HG02852 (cell line): ENCODE results near the gene FHIP1B.
"Not testable (repeated sequence)": the region's sequence is repeated elsewhere in the genome, so short reads cannot be mapped to it uniquely, and the experiment has no call there.

Experiments
- ATAC-seq: cut with Tn5 transposase; IDR thresholded peaks from one replicate; pipeline ENCODE4 v1.9.1; 2021; ENCODE audit warnings: mild to moderate bottlenecking, moderate library complexity; ENCODE audit not compliant: unreplicated experiment

FHIP1B gene

DNA sequence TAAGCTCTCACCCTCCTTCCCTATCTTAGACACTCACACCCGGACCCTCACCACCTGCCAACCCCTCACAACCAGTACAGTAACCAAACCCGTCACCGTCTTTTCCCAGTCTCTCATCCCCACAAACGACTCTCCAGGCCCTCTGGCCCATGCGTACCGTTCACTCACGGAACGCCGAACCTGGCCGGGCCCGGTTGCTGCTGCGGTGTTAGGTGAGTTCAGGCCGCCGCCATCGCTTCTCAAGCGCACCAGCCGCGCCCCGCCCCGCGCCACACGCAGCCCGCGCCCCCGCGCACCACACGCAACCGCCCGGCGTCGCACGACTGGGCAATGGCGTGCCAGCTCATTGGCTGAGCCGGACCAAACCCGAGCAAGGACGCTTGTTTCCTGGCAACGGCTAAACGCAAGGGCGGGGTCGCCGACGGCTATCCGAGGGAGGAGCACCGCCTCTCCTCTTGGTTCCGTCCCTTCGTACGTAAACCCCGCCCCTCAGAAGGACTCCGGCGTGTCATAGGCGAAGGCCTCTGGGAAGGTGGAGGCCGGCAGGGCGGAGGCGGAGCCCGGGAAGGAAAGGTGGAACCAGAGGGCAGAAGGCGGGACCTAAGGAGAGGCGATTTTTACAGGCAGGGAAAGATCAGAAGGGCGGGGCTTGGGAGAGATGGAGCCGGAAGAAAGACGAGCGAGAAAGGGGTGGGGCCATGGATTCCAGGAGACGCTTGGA is at the start of gene FHIP1B:
FHIP1B (minus strand) TSS at position 250 of the 721 bp plus-strand sequence. CDS start 10,120 bp downstream, outside the sequence.
- ATAC-seq = peak; percentile 93

- no peak for ATAC-seq
Observed at GRCh38 chr11:6283453-6284023, 49.1 kb upstream of the FHIP1B start.

- ATAC-seq = not testable (repeated sequence)
Observed at GRCh38 chr11:6280809-6281208, 46.4 kb upstream of the FHIP1B start.

DNA sequence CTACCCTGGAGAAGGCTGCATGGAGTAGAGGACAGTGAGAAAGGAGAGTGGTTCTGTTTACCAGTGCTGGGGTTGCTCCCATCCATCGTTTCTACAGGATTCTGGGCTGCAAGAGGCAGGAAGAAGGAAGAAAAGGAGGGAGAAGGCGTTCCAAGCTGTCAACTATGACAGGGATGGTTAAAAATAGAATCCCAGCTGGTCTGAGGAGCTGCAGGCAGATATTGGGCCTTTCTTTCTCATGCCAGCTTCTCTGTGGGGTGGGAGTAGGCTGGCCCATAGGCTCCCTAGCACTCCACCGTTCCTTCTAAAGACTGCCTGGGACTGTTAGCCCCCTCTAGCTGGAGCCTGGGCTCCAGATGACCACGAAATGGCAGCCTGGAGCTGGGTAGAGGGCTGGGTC is 38.8 kb upstream of the FHIP1B start:
- ATAC-seq = no peak

GRCh38 chr11:6271598-6271997 is 37.2 kb upstream of the FHIP1B start:
- ATAC-seq = no peak

DNA sequence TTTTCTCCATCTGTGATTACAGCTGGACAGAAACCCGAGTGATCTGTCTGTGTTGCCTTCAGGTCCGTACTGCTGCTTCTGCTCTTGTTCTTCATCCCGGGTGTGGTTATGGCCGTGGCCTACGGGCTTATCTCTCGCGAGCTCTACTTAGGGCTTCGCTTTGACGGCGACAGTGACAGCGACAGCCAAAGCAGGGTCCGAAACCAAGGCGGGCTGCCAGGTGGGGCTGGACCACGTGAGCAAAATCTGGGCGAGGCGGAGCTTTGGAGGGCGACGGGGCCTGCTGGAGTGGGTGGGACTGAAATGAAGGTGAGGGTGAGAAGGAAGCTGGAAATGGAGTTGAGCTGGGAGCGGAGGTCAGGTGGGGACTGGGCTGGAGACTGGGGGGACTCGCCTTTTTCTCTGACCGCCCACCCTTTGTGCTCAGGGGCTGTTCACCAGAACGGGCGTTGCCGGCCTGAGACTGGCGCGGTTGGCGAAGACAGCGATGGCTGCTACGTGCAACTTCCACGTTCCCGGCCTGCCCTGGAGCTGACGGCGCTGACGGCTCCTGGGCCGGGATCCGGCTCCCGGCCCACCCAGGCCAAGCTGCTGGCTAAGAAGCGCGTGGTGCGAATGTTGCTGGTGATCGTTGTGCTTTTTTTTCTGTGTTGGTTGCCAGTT is 36.3 kb upstream of the FHIP1B start:
- no peak for ATAC-seq

DNA sequence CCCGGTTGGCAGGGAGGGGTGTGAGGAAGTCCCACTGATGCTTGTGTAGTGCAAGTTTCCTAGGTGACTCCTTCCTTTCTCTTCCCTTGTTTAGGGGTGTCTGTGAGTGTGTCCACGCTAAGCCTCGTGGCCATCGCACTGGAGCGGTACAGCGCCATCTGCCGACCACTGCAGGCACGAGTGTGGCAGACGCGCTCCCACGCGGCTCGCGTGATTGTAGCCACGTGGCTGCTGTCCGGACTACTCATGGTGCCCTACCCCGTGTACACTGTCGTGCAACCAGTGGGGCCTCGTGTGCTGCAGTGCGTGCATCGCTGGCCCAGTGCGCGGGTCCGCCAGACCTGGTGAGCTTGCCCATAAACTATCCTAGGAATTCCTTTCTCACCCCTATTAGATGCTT is 35.6 kb upstream of the FHIP1B start:
- ATAC-seq = no peak

- ATAC-seq = no peak
Observed at GRCh38 chr11:6268820-6269219, 34.4 kb upstream of the FHIP1B start.

DNA sequence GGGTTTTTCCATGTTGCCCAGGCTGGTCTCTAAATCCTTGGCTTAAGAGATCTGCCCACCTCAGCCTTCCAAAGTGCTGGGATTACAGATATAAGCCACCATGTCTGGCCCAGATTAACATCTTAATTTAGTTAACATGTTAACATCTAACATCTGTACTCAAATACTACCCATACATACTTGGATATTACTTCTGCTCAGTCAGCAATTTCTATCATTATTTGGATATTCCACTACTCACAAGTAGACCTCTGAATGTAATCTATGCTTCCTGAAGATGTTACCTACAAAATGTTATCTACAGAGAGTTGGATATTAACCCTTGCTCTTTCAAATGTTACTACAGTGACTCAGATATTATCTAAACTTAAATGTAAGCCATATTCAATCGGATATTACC is 29.2 kb upstream of the FHIP1B start:
- no peak for ATAC-seq

DNA sequence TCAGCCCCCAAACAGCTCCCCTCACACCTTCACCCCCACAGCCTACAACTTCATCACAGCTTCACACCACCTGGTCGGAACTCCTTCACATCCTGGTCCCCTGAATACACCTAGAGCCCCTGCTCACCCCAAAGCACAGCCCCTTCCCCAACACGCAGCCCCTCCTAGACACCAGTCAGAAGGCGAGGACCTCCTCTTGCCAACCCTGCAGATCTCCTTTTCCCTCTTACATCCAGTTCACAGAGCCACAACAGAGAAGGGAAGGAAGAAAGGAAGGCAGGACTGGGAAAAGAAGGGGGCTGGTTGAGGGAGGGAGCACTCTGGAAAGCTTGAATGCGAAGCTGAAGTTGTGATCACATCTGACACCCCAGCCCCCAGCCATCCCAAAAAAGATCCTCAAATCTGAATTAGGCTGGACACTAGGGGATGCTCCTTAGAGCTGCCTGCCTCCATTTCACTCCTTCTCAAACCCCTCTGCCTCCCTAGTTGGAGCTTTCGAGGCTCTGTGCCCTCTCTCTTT is 25.8 kb upstream of the FHIP1B start:
- ATAC-seq = no peak

GRCh38 chr11:6258571-6259081 is 24.2 kb upstream of the FHIP1B start:
- no peak for ATAC-seq

- no peak for ATAC-seq
Observed at GRCh38 chr11:6258141-6258540, 23.7 kb upstream of the FHIP1B start.

GRCh38 chr11:6253197-6253596 is 18.8 kb upstream of the FHIP1B start:
- ATAC-seq = peak; percentile 85

- no peak for ATAC-seq
Observed at GRCh38 chr11:6251990-6252473, 17.6 kb upstream of the FHIP1B start.

DNA sequence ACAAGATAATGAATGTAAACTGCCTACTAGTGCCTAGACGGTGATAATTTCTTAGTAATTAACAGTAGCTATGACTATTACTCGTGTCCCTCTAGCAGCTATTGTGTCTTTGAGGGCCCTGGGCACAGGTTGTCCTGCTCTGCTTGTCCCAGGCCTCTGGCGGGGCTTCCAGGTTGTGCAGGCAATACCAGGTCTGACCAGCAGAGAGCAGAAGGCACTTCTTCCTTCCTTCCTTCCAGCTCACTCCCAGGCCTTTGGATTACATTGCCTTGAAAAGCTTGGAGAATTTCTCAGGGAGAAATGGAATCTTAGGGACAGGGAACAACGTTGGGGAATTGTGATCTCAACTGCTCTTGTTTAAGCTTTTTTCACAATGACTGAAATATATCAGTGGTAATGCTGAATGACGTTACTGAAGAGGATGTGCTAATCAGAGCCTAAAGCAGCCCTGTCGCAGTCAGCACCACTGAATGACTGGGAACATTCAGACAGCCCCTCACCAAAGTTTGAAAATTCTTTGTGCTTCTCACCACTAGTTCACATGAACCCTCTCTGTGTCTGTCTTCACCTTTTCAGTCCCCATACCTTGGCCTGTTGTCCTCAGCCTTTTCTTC is 16.8 kb upstream of the FHIP1B start:
- peak; percentile 57 for ATAC-seq

DNA sequence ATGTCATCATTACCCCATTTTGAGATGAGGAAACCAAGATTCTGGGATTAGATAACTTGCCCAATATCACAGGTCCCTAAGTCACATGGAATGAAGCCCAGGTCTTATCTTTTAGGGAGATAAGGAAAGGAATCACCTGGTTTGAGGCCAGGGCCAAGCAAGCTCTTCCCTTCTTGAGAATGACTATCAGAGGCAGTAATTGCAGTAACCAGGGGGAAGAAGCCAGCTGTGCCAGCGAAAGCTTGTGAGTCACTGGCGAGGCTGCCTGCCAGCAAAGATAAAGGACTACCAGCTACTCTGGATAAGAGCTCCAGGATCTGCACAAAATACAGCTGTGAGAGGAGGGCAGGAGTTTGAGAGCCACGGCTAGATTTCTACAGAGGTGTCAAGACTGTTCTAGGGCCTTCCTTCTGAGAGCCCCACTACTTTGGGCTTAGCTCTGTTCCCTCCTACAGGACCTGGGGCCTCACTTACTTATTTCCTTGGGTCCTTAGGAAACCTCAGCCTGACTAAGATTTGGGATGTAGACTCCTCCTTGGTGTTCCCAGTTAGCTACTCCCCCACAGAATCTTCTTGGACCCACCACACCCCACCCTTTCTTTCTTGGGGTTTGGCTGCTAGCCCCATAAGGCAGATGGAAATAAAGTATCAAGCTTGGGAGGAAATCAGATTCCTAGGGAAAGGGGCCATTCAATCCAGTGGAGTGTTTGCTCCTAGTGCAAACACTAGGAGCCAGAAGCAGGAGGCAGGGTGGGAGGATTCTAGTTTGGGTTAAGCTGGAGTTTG is 15.5 kb upstream of the FHIP1B start:
- no peak for ATAC-seq

GRCh38 chr11:6248897-6249296 is 14.5 kb upstream of the FHIP1B start:
- not testable (repeated sequence) for ATAC-seq

- no peak for ATAC-seq
Observed at GRCh38 chr11:6248248-6248647, 13.8 kb upstream of the FHIP1B start.

DNA sequence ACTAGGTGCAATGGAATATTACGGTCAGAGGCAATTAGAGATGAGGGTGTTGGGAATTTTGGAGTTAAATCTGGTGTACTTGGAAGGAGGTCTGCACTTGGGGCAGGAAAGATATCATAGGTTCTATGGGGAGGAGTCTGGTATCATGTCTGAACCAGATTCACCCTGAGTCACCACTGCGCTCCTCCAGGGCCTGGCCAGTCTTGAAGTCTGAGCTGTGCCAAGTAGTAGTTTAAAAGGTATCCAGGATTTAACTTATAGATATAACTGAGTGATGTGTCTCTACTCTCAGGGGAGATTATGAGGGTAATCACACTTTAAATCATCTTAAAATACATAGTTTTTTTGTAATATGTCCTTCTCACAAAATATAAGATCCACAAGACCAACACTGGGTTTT is 11.1 kb upstream of the FHIP1B start:
- ATAC-seq = no peak

- no peak for ATAC-seq
Observed at GRCh38 chr11:6241316-6241715, 6.9 kb upstream of the FHIP1B start.
